ENCODE measurements around the gene ARMC7.

DNA sequence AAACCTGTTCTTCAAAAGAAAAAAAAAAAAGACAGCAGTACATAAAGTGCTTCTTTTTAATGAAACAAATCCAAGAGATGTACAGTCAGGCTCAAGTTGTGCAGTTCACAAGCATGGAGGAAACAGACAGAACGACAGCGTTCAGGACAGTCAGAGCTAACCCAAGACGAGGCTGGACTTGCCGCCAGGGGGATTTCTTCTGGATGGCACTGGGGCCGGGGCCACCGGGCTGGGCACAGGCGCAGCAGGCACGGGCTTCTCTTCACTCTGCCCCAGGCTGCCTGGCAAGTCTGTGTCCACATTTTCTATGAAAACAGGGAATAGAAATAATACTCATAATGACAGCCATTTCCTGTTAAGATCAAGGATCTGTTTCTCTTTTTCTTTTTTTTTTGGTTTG lies 26.2 kb downstream of the ARMC7 start:
- TF ChIP-seq, protein P1, sequence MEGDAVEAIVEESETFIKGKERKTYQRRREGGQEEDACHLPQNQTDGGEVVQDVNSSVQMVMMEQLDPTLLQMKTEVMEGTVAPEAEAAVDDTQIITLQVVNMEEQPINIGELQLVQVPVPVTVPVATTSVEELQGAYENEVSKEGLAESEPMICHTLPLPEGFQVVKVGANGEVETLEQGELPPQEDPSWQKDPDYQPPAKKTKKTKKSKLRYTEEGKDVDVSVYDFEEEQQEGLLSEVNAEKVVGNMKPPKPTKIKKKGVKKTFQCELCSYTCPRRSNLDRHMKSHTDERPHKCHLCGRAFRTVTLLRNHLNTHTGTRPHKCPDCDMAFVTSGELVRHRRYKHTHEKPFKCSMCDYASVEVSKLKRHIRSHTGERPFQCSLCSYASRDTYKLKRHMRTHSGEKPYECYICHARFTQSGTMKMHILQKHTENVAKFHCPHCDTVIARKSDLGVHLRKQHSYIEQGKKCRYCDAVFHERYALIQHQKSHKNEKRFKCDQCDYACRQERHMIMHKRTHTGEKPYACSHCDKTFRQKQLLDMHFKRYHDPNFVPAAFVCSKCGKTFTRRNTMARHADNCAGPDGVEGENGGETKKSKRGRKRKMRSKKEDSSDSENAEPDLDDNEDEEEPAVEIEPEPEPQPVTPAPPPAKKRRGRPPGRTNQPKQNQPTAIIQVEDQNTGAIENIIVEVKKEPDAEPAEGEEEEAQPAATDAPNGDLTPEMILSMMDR (IDR thresholded peaks at IDR 0.05; ENCODE audit: low read depth, low read length) = no peak
- TF ChIP-seq EZH2phosphoT487 (IDR thresholded peaks at IDR 0.05; ENCODE audit: low read depth) = no peak

Data from OCI-LY3 (cell line).